Peyer's patch (tissue), 4 donors: ENCODE results near the gene BEST3. TPM values are rescaled to one million over a fixed set of nuclear protein-coding genes. Genes with fewer than 3 reads are reported as not detected.

ENCODE experiments used
- DNase-seq, 3 donors: peaks; one replicate each; pipeline ENCODE4 v3.0.0-alpha.2; 2017 to 2019
- H3K27ac ChIP-seq, 4 donors: fragments of 200-600 bp; sonication (generic); one replicate each; pipeline ENCODE4 v1.5.1; 2016 to 2019
- H3K27me3 ChIP-seq, 2 donors: fragments of 200-600 bp; sonication (generic); one replicate each; pipeline ENCODE4 v1.5.1; 2019
- H3K36me3 ChIP-seq, 3 donors: fragments of 200-600 bp; sonication (generic); one replicate each; pipeline ENCODE4 v1.5.1; 2016 to 2019
- H3K4me1 ChIP-seq, 4 donors: fragments of 200-600 bp; sonication (generic); one replicate each; pipeline ENCODE4 v1.5.1; 2016 to 2019
- H3K4me3 ChIP-seq, 4 donors: fragments of 200-600 bp; sonication (generic); 1 replicate in 3 of 4; 2 replicates in 1 of 4; pipeline ENCODE4 v1.5.1; 2016 to 2019; ENCODE audit warnings: mild to moderate bottlenecking in 1 of 4
- H3K9me3 ChIP-seq, 4 donors: fragments of 200-600 bp; sonication (generic); one replicate each; pipeline ENCODE4 v1.5.1; 2016 to 2019; ENCODE audit warnings: mild to moderate bottlenecking in 1 of 4
- POLR2A ChIP-seq, 2 donors: fragments of 450-650 bp; IDR thresholded peaks; one replicate each; pipeline ENCODE4 v1.5.1; 2017; ENCODE audit warnings: antibody characterized with exemption in 2 of 2, mild to moderate bottlenecking in 2 of 2, moderate library complexity in 2 of 2
- total RNA-seq, 4 donors: library from RNA; depleted of rRNA; stranded (reverse); fragments of >200 nt; gene quantifications; one replicate each; pipeline ENCODE4 v1.1.0, GENCODE V29; 2016
- TF ChIP-seq, protein P1 (sequence below), 6 experiments: fragments of 450-650 bp in 4 of 6; fragments of 200-600 bp in 2 of 6; sonication (generic) in 1 of 6; IDR thresholded peaks; one replicate each; pipeline ENCODE4 v1.5.1; 2017 to 2019; ENCODE audit warnings: antibody characterized with exemption in 6 of 6, mild to moderate bottlenecking in 3 of 6, moderate library complexity in 1 of 6

Gene BEST3
- total RNA-seq, 4 donors from 2014 or later = 0.35 TPM; not detected in 3

DNA sequence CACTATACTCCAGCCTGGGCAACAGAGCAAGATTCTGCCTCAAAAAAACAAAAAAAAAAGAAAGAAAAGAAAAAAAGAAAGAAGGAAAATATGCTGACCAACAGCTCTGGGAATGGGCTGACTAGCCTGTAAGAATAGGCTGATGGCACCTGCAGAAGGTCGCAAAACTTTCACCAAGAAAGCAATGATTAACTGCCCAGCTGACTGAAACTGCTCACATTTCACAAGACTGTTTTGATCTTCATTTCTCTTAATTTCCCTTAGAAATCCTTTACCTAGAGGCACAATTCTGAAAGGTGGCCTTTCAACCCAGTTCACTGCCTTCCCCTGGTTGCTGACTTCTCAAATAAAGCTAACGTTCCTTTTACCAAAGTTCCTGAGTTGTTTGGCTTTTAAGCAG lies 12.4 kb downstream of the BEST3 start:
- Histone ChIP-seq H3K36me3 (no peaks in the 10 kb centered on the region), H3K27me3 (no peaks in the 10 kb centered on the region), H3K4me1 (no peaks in the 10 kb centered on the region), H3K27ac (no peak overlapping the region), H3K9me3 (no peaks in the 10 kb centered on the region), H3K4me3 (no peak overlapping the region)
- TF ChIP-seq, protein P1, sequence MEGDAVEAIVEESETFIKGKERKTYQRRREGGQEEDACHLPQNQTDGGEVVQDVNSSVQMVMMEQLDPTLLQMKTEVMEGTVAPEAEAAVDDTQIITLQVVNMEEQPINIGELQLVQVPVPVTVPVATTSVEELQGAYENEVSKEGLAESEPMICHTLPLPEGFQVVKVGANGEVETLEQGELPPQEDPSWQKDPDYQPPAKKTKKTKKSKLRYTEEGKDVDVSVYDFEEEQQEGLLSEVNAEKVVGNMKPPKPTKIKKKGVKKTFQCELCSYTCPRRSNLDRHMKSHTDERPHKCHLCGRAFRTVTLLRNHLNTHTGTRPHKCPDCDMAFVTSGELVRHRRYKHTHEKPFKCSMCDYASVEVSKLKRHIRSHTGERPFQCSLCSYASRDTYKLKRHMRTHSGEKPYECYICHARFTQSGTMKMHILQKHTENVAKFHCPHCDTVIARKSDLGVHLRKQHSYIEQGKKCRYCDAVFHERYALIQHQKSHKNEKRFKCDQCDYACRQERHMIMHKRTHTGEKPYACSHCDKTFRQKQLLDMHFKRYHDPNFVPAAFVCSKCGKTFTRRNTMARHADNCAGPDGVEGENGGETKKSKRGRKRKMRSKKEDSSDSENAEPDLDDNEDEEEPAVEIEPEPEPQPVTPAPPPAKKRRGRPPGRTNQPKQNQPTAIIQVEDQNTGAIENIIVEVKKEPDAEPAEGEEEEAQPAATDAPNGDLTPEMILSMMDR (IDR thresholded peaks at IDR 0.05) = no peak
- no peak for TF ChIP-seq POLR2A (IDR thresholded peaks at IDR 0.05)
- no peak for DNase-seq

DNA sequence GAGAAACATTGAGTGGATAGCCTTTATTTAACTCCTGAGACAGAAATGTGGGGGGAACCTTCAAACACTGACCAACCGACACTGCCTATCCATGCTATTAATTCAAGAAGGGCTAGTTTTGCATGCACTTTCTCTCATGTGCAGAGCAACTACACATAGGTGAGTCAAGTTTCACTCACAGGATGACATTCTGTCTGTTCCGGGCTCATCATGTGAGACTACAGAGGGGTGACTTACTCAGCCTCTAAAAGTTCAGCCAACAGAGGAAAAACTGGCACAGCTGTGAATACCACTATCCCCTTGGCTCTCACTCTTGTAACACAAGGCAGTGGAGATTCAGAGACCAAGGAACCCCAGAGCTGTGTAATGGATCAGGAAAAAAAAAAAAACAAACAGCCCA lies 13.3 kb downstream of the BEST3 start:
- Histone ChIP-seq H3K27me3 (no peaks in the 10 kb centered on the region), H3K9me3 (no peaks in the 10 kb centered on the region), H3K4me3 (no peak overlapping the region), H3K4me1 (no peaks in the 10 kb centered on the region), H3K27ac (no peak overlapping the region), H3K36me3 (no peaks in the 10 kb centered on the region)
- TF ChIP-seq, protein P1 (IDR thresholded peaks at IDR 0.05) = no peak
- DNase-seq = no peak

DNA sequence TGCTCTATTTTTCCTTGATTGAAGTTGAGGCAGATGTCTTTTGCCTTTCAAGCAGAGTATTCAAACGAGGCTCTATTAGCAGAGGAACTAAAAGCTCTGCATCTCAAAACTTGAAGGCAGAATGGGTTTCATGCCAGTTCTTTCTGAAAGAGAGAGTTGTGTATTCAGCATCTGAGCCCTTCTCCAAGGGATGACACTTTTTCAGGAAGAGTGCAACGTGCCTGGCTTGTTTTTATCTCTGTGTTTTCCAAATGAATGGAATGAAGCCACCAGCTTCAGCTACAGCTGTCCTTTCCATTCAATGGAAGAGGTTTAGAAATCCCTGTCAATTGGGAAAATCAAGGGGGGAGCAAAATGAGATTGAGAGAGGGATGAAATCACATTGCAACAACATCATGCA lies 14.6 kb downstream of the BEST3 start:
- Histone ChIP-seq H3K4me3 (no peak overlapping the region), H3K4me1 (no peaks in the 10 kb centered on the region), H3K27ac (no peak overlapping the region), H3K9me3 (no peaks in the 10 kb centered on the region), H3K27me3 (no peaks in the 10 kb centered on the region), H3K36me3 (no peaks in the 10 kb centered on the region)
- no peak for DNase-seq
- TF ChIP-seq POLR2A (IDR thresholded peaks at IDR 0.05) = no peak
- TF ChIP-seq, protein P1 (IDR thresholded peaks at IDR 0.05) = no peak

DNA sequence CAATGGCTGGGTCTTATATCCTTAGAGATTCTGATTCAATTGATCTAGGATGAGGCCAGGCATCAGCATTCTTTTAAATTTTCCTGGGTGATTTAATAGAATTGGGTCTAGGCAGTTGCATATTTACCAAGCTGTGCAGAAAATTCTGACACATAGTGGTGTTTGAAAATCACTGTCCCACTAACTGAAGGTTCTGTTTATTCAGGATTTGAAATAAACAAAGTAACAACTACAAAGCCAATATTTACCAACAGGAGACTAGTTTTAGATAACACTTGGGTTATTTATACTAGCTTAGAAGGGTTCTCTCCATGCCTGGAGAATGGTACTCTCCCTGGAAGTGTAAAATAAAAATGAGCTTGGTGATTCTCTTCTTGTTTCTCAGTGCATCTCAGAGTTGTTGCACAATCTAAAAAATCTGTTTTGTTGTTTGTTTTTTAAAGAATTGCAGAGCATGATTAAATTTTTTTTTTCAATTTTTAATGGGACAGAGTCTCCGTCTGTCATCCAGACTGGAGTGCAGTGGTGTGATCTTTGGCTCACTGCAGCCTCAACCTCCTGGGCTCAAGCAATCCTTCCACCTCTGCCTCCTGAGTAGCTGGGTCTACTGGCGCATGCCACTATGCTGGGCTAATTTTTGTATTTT lies 16.9 kb downstream of the BEST3 start:
- DNase-seq = no peak
- Histone ChIP-seq H3K4me3 (no peak overlapping the region), H3K4me1 (no peaks in the 10 kb centered on the region), H3K27ac (no peak overlapping the region), H3K9me3 (no peaks in the 10 kb centered on the region), H3K27me3 (no peaks in the 10 kb centered on the region), H3K36me3 (no peaks in the 10 kb centered on the region)
- TF ChIP-seq, protein P1 (IDR thresholded peaks at IDR 0.05) = no peak
- no peak for TF ChIP-seq POLR2A (IDR thresholded peaks at IDR 0.05)

DNA sequence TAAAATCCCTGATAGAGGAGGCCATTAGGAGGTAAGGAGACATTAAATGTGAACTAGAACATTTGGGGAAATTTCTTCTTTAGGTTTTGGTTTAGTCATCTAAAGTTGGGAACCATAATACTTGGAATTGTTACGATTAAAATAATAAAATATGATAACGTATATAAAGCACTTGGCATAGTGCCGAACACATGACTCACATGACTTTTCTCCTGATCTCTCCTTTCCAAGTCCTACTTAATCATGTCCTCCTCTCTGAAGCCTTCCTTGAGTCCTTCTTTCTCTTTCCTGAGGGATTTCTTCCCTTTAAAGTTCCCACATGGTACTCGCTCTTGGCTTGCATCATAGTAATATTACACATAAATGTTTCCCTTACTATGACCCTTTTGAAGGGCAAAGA lies 20.0 kb downstream of the BEST3 start:
- H3K36me3 ChIP-seq = no peaks in the 10 kb centered on the region
- no peak overlapping the region for H3K27ac ChIP-seq
- no peak overlapping the region for H3K4me3 ChIP-seq
- no peak for DNase-seq
- H3K9me3 ChIP-seq = no peaks in the 10 kb centered on the region
- TF ChIP-seq, protein P1 (IDR thresholded peaks at IDR 0.05) = no peak
- no peak for TF ChIP-seq POLR2A (IDR thresholded peaks at IDR 0.05)
- H3K27me3 ChIP-seq = no peaks in the 10 kb centered on the region
- no peaks in the 10 kb centered on the region for H3K4me1 ChIP-seq
